Occipital lobe (tissue), 3 donors: ENCODE measurements around the gene CDCP1. TPM values are rescaled to one million over a fixed set of nuclear protein-coding genes. Genes with fewer than 3 reads are reported as not detected.
A peak's percentile ranks its signal among the peaks of the same experiment; 100 is the strongest.
"Not testable (repeated sequence)": the region's sequence is repeated elsewhere in the genome, so short reads cannot be mapped to it uniquely, and the experiment has no call there.

Experiments used
- DNase-seq: peaks from one replicate; lab custom pipeline; 2025; lab: John Stamatoyannopoulos, UW
- small RNA-seq: library from RNA; depleted of rRNA; stranded (forward); fragments of <200 nt; gene quantifications from one replicate; pipeline ENCODE3, GENCODE V24; 2014
- total RNA-seq: library from RNA; depleted of rRNA; stranded (reverse); fragments of >200 nt; gene quantifications from one replicate; pipeline ENCODE4 v1.2.3, GENCODE V29; 2014

The CDCP1 gene
- total RNA-seq, 1 donor from 2014 or later, result 0.62 TPM

GRCh38 chr3:45055411-45056143, 90.6 kb downstream of the CDCP1 start:
- DNase-seq, result no peak

GRCh38 chr3:45055032-45055410, 91.2 kb downstream of the CDCP1 start:
- DNase-seq, result no peak

GRCh38 chr3:45054196-45054857, 91.9 kb downstream of the CDCP1 start:
- DNase-seq, result no peak

GRCh38 chr3:45053805-45054195, 92.4 kb downstream of the CDCP1 start:
- not testable (repeated sequence) for DNase-seq

GRCh38 chr3:45051685-45052084, 94.5 kb downstream of the CDCP1 start:
- DNase-seq, result no peak

- DNase-seq, result no peak
Observed at GRCh38 chr3:45049807-45050206, 96.4 kb downstream of the CDCP1 start.

- no peak for DNase-seq
Observed at GRCh38 chr3:45048244-45048643, 97.9 kb downstream of the CDCP1 start.

- no peak for DNase-seq
Observed at GRCh38 chr3:45043728-45044299, 102.4 kb downstream of the CDCP1 start.

- no peak for DNase-seq
Observed at GRCh38 chr3:45042162-45042561, 104.0 kb downstream of the CDCP1 start.

- no peak for DNase-seq
Observed at GRCh38 chr3:45041666-45042065, 104.5 kb downstream of the CDCP1 start.

- DNase-seq, result peak; percentile 87
Observed at GRCh38 chr3:45037720-45038455, 108.3 kb downstream of the CDCP1 start.

GRCh38 chr3:45035441-45036301, 110.5 kb downstream of the CDCP1 start:
- no peak for DNase-seq

GRCh38 chr3:45034612-45035252, 111.4 kb downstream of the CDCP1 start:
- no peak for DNase-seq

- DNase-seq, result no peak
Observed at GRCh38 chr3:45033791-45034190, 112.4 kb downstream of the CDCP1 start.

Small RNAs within 50 kb of the gene (small RNA-seq; reads per million reads assigned to genes)
- gene RNU5B-3P, result 0.12 reads per million

Other genes starting within 250 kb of the CDCP1 start
- gene ZDHHC3, start 170.2 kb downstream of the CDCP1 start, total RNA-seq, result 41.8 TPM
- 24.2 TPM for gene EXOSC7, start 170.1 kb downstream of the CDCP1 start, total RNA-seq
- gene CLEC3B, start 120.1 kb downstream of the CDCP1 start, total RNA-seq, result 26.0 TPM
- 23.4 TPM for gene TMEM158, start 79.9 kb upstream of the CDCP1 start, total RNA-seq
- gene LARS2, start 242.2 kb upstream of the CDCP1 start, total RNA-seq, result 17.3 TPM